Keratinocyte (primary cell): ENCODE data around the gene MRPS16.

Source experiments
- EZH2 ChIP-seq: IDR thresholded peaks from one replicate; pipeline ENCODE4 v1.6.1; 2012; ENCODE audit warnings: inconsistent platforms, mild to moderate bottlenecking, low read length, moderate library complexity
- TF ChIP-seq, protein P1 (sequence below), 3 experiments: IDR thresholded peaks in 1 of 3; conservative IDR thresholded peaks in 1 of 3; optimal IDR thresholded peaks in 1 of 3; 2 replicates in 2 of 3; 3 replicates in 1 of 3; pipeline versions ENCODE3 to v1.5.1; 2011; ENCODE audit warnings: low read length in 3 of 3, mild to moderate bottlenecking in 3 of 3, moderate library complexity in 2 of 3, control low read depth in 1 of 3, inconsistent platforms in 1 of 3; ENCODE audit not compliant: insufficient read depth in 2 of 3; ENCODE audit errors: extremely low read depth in 1 of 3

DNA sequence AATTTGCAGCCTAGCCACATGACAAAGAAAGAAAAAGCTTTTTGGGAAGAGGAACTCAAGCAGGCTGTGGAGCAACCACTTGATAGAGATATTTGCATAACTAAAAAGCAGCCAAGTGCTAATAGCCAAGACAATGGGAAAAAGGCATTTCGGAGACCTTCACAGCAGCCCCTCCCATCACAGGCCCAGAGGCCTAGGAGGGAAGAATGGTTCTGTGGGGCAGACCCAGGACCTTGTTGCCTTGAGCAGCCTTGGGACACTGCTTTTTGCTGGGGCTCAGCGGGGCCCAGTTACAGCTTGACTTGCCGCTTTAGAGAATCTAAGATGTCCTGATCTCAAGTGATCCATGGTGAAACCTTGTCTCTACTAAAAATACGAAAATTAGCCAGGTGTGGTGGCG is 46.1 kb downstream of the MRPS16 start:
- TF ChIP-seq, protein P1, sequence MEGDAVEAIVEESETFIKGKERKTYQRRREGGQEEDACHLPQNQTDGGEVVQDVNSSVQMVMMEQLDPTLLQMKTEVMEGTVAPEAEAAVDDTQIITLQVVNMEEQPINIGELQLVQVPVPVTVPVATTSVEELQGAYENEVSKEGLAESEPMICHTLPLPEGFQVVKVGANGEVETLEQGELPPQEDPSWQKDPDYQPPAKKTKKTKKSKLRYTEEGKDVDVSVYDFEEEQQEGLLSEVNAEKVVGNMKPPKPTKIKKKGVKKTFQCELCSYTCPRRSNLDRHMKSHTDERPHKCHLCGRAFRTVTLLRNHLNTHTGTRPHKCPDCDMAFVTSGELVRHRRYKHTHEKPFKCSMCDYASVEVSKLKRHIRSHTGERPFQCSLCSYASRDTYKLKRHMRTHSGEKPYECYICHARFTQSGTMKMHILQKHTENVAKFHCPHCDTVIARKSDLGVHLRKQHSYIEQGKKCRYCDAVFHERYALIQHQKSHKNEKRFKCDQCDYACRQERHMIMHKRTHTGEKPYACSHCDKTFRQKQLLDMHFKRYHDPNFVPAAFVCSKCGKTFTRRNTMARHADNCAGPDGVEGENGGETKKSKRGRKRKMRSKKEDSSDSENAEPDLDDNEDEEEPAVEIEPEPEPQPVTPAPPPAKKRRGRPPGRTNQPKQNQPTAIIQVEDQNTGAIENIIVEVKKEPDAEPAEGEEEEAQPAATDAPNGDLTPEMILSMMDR (optimal IDR thresholded peaks at IDR 0.05 in 1 of 3, IDR thresholded peaks at IDR 0.05 in 1 of 3, conservative IDR thresholded peaks at IDR 0.05 in 1 of 3; ENCODE audit: extremely low read depth in 1 of 3, insufficient read depth in 2 of 3, low read length in 3 of 3), result no peak
- no peak for TF ChIP-seq EZH2
